Suppressor macrophage (primary cell): Measurements from ENCODE around the gene AP3D1.
"Not testable (repeated sequence)": the region's sequence is repeated elsewhere in the genome, so short reads cannot be mapped to it uniquely, and the experiment has no call there.

Source experiments
- DNase-seq, 4 experiments: peaks; one replicate each; pipeline ENCODE4 v3.0.0-alpha.2; 2020 to 2022

AP3D1 gene

DNA sequence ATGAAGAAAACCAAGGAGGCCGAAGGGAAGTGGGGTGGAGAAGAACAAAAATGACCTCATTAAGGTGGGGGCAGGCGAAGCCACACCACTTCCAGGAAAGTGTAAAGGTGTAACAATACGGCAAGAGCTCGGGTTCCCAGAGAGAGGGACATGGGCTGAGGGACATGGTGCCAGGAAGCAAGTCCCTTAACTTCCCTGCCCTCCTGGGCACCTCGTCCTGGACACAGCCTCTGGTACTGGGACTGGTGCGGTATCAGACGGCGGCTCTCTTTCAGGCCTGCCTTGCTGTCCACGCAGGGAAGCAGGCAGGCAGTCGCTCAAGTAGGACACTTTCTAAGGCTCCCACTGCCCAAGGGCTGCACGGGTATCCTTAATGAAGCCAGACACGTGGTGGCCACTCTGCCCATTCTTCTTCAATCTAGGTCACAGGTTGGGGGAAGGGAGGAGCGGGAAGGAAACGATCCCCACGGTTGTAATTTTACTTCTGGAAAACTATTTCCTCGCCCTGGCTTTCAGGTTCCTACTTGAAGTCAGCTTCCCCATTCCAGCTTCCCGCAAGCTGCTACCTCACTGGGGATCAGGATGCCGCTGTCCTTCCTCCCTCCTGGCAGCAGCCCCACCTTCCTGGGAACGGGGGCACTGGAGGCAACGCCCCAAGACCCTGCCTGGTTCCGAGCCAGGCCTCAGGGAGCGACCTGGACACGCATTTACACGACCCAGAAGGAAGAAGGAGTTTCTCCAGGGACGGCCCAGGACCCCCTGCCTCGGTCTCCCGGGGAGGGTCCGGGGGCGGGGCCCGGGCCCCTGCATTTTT is 1.2 kb downstream of the AP3D1 start:
- DNase-seq = peak; percentile 65 to 72 (median 72)

DNA sequence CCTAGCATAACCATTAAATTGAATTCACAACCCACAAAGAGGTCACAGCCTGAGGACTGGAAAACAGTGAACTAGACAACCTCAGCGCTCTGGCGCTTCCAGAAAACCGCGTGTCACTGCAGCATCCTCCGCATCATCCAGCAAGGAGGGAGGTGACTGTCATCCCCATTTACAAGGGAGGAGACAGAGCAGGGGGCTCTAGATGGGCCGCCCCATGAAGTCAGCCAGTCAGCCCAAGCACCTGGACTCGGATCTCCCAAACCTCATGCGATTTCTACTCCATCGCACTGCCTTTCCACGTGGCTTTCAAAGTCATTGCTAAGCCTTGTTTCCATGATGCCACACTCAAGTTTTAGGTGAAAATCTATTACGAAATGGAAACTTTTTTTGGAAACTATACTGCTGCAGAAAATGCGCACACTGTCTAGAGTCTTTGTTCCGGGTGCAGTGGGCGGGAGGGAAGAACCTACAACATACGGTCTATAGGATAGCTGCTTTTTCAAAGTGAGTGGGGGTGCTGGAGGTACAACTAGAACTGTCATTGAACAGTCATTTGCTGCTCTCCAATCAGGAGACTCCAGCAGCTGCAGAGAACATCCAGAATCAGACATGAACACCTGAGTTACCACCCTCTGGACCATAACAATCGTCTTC is 2.8 kb downstream of the AP3D1 start:
- DNase-seq = no peak

DNA sequence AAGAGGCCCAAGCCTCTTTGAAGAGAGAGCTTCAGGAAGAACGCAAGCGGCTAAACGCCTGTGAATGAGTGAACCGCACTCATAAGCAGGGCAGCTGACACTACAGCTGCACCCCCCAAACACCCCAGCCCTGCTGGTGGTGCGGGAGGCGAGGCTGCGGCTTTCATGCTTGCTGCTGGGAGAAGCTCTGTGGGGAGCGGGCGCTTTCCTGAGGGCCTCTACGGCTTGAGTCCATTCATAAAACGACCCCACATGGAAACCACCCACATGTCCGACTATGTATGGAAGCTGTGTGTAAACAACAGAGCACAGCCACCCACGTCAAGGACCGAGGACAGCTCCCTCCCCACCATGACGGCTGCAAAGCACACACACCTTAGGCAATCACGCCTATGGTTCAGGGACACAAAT is 5.5 kb downstream of the AP3D1 start:
- peak in 1 of 4 experiments; percentile 29 for DNase-seq

DNA sequence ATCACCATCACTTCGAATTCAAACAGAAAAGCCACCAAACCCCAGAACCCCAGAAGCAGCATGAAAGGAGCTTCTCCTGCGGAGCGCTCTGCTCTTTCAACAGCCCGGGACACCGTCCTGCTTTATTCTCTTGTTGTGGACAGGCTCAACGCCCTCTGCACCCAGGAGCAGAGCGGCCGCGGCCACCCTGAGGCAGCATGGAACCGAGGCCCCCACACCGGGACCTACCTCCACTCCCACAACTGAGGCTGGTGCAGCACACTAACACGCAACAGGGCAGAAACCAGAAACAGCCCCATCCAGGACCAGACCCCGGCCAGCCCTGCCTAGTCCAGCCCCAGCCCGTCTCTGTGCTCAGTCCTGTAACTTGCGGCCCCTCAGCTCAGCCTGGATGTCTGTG is 7.2 kb downstream of the AP3D1 start:
- DNase-seq = no peak

DNA sequence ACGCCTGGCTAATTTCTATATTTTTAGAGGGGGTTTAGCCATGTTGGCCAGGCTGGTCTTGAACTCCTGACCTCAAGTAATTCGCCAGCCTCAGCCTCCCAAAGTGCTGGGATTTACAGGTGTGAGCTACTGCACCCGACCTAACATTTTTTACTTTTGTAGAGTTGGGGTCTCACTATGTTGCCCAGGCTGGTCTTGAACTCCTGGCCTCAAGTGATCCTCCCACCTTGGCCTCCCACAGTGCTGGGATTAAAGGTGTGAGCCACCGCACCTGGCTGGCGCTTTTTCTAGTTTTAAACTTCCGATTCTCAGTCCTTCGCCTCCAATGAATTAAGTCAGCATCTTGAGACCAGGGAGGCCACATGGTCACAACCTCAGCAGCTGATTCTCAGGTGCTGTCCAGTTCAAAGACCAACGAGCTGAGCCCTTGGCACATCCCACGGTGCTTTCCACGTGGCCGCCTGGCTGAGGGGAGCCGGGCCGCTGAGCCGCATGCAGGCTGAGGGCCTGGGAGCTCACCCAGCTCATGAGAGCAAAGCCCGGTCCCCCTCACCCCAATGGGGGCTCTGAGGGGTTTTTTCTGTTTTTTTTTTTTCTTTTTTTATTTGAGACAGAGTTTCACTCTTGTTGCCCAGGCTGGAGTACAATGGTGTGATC is 9.1 kb downstream of the AP3D1 start:
- DNase-seq = no peak

DNA sequence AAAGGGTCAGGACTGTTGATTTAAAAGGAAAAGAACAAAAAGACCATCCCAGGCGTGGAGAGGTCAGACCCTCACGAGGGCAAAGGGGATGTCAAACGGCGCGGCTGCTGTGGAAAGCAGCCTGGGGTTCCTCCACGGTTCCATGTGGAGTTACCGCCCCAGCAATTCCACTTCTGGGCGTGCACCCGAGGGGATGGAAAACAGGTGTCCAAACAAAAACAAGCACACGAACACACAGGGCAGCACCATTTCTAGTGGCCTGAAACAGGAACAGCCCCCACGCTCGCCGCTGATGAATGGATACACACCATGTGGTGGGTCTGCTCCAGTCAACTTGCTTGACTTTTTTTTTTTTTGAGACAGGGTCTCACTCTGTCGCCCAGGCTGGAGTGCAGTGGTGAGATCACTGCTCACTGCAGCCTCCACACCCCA is 11.2 kb downstream of the AP3D1 start:
- DNase-seq = no peak

DNA sequence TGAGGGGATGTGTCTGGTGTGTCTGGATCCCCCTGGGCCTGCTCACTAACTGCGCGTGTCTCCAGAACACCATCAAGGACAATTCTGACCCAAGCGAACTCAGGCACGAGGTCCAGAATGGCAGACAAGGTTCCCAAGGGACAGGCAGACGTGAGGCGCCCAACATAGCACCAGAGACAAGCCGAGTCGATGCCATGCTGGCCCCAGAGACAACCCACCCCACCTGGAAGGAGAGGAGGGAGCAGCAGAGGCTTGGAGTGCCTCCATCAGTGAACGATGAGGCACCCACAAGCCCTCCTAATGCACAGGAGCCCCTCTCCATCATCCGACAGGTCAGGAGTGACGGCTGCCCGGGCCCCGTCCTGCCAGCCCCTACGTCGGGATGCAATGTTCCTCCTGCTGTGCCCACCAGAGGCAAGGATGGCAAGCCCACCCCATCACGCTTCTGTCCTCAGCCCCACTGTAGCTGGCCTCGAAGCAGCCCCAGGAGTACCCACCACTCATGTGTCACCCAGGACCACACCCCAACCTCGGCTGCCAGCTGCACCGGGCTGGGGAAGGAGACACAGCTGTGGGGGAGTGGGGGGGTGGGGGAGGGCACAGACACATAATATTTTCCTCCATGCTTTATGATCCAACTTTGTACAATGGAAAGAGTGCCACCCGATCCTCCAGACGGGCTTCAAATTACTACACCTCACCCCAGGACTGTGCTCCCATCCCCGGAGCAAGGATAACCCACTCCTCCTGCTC is 11.8 kb downstream of the AP3D1 start:
- no peak for DNase-seq

DNA sequence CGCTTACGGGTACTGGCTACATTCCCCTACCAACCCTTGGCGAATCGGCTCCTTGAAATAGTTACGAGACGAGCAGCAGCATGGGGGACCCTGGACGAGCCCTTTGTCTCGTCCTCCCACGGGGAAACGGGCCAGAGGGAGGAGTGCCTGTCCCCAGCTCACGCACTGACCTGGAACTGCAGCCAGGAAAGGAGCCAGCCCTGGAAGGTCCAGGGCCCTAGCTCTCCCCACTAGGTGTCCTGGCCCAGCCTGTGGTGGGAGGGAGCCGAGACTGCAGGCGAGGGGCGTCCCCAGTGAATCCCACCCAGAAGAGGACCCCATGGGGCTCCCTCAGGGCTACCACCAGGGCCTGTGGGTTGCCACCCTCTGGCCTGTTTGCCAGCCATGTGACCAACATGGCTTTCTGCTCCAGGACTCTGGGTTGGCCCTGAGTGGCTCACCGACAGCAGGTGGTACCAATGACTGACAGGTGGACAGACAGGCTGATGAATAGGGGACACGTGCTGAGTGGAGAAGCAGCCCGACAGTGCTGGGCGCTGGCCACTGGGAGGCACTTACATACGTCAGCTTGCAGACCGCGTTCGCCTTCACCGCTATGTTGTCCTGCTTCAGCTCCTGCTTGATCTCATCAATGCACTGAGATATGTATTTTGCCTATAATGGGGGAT is 13.2 kb downstream of the AP3D1 start:
- DNase-seq = no peak

DNA sequence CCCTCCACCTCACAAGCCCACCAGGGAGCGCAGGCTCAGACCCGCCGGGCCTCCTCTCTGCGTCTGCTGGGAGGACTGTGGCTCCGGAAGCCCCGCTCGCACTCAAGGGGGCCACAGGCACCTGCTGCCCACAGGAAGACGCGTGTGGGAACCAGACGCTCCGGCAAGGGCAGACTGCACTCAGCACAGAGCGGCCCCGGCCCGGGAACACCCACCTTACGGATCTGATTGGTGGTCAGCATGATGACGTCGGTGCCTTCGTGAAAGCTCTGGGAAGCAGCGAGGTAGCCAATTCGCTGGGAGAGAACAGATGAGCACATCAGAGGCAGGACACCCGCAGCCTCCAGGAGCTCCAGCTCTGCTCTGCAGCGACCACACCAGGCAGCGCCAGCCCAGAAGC is 14.6 kb downstream of the AP3D1 start:
- DNase-seq = no peak

DNA sequence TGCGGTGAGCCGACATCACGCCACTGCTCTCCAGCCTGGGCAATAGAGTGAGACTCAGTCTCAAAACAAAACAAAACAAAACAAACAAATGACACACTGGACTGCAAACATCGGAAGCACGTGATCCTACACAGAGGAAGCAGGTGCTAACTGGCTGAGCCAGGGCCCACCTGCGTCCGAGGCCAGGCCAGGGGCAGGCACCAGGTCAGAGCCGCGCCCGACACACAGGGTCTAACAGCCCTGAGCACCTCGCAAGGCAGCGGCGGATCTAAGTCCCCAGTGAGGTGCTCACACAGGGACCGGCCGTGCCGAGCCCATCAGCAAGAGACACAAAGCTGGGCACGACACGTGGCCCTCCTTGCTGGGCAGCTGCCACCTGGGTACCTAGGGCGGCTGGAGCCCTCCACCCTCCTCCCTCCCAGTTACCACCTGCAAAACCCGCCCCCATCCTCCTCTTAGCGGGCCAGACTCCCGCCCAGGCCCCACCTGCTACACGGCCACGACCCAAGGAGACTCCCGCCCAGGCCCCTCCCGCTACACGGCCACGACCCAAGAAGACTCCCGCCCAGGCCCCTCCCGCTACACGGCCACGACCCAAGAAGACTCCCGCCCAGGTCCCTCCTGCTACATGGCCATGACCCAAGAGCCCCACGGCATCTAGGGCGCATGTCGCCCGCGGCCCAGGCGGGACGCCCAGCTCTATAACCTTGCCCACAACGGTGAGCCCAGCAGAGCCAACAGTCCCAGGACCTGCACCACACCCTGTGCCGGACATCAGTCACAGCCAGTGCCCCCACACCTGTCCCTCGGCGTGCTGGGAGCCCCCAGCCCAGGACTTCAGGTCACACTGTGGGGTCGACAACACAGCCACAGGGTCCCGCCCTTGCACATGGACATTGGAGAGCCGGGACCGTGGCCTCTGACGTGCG is 15.6 kb downstream of the AP3D1 start:
- no peak for DNase-seq

DNA sequence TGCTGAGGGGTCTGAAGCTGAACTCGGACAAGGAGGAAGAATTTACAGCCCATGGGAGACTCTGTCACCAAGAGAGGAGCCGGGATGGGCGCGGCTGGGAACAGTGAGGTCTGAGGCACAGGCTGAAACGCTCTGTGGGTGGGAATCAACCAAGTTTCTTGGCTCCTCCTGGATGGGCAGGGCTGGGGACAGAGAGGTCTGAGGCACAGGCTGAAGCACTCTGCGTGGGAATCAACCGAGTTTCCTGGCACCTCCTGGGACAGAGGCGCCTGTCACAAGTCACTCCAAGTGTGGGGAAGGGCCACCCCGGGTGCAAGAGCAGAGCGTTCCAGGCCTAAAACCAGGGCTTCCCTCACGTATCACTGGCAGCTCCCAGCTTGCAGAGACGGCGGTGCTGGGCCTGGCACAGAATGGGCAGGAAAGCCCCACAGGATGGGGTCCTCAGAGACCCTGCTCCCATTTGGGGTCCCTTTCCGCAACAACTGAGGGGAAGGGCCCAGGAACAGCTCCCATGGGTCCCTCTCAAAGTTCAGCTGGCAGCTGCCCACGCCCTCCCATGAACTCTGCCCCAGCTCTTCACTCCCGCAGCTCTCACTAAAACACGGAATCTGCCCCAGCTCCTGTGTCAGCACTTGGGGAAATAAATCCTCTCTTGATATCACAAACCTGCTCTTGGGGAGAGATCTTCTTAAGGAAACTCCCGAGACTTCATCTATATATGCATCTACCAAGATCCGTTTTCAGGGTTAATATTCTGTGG is 18.5 kb downstream of the AP3D1 start:
- DNase-seq = no peak

DNA sequence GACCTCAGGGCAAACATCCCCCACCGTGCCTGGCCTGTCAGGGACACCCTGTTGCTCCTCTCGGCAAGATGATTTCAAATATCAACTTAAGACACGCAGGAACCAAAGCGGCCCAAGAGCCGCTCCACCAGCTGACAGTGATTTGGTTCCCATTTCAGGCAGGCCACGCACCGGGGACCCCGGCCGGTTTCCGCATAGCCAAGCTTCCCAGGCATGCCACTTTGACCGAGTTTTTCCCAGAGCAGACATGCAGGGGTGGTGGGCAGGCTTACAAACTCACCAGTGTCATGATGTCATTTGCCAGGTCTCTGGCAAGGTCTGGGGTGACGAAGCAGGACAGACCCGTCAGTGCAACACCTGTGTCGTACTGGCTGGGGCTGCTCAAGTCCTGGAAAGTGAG is 19.2 kb downstream of the AP3D1 start:
- no peak for DNase-seq

DNA sequence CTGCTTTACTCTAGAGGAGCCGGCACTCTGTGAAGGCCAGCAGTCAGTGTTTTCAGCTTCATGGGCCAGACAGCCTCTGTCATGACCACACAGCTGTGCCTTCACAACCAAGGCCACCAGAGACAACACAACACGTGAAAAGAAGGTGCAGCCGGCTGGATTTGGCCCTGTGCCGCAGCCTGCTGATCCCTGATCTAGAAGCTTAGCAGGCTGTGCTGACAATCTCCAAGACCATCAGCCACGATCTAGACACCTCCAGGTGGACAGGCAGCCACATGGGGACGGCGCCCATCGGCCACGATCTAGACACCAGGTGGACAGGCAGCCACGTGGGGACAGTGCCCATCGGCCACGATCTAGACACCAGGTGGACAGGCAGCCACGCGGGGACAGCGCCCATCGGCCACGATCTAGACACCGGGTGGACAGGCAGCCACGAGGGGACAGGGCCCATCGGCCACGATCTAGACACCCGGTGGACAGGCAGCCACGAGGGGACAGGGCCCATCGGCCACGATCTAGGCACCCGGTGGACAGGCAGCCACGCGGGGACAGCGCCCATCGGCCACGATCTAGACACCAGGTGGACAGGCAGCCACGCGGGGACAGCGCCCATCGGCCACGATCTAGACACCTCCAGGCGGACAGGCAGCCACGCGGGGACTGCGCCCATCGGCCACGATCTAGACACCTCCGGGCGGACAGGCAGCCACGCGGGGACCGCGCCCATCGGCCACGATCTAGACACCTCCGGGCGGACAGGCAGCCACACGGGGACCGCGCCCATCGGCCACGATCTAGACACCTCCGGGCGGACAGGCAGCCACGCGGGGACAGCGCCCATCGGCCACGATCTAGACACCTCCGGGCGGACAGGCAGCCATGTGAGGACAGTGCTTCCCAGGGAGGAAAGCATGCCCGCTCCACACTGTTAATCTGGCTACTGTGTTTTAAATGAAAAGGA is 20.1 kb downstream of the AP3D1 start:
- not testable (repeated sequence) for DNase-seq

DNA sequence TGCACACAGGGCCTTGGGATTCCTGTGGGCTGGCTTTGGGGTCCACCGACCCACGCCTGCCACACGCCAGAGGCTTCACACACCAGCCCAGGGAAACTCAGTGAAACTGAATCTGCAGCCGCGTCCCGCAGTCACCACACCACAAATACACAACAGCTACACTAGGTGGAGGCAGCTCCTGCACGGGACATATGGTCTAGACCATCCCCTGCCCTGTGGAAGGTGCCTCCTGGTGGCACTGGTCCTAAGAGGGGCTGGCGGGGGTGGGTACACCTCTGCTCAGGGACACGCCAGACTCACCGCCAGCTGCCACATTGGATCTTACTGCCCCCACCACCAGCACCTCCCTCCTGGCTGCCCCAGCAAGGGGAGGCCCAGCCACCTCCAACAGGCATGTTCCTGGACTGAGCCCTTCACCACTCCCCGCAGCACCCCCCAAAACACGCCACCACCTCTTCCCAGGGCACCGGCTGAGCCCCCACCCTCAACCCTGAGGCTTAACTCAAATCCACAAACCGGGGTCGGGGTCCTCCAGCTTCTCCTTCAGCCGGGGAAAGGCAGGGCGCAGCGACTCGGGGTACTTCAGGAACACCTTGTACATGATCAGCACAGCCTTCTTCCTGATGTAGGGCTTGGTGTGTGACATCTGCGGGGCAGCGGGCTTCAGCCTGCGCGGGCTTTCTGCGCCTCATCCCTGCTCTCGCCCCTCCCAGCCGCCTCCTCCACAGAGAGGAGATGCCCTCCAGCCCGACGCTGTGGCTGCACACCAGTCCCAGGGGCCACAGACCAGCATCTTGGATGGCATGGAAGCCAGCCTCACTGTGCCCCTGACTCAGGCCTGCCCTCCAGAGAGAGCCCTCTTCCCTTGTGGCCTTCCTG is 21.2 kb downstream of the AP3D1 start:
- no peak for DNase-seq

DNA sequence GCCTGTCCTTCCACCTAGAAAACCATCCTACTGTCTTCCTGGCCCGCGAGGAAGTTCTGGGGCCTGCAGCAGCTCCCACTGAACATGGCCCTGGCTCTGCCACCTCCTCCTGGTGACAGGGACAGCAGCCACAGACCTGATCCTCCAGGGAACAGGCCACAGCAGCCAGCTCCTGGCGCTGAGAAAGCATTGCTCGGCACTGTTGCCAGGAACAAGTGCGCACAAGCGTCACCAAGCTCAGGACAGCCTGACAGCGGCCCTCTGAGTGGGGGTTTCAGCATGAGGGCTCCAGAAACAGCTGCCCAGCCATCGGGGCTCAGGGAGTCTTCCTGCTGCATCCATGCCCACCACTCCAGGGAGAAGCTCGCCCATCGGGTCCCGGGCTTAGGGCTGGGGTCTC is 21.9 kb downstream of the AP3D1 start:
- no peak for DNase-seq

DNA sequence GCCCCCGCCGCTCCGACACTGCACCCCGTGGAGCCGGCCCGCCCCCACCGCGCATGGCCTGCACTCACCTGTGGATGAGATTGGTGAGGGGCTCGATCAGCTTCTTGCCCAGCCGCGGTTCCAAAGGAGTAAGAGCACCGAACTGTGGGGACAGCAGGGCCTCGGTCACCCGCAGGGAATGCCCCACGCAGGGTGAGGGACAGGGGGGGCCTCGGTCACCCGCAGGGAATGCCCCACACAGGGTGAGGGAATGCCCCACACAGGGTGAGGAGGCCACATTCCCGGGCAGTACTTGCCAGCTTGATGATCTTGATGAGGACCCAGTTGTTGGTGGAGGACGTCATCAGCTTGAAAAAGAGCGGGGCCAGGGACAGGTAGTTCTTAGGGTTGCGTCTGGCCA is 22.3 kb downstream of the AP3D1 start:
- DNase-seq = no peak

DNA sequence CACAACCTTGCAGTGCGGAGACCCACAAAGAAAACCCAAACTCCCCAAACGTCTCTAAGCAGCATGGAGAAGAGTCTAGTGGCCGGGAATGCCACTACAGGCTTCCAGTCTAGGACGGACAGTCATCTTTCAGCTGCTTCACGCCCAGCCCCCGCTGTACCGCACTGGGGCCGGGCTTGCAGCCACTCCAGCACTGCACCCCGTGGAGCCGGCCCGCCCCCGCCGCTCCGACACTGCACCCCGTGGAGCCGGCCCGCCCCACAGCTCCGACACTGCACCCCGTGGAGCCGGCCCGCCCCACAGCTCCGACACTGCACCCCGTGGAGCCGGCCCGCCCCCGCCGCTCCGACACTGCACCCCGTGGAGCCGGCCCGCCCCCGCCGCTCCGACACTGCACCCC is 23.1 kb downstream of the AP3D1 start:
- DNase-seq = not testable (repeated sequence)

DNA sequence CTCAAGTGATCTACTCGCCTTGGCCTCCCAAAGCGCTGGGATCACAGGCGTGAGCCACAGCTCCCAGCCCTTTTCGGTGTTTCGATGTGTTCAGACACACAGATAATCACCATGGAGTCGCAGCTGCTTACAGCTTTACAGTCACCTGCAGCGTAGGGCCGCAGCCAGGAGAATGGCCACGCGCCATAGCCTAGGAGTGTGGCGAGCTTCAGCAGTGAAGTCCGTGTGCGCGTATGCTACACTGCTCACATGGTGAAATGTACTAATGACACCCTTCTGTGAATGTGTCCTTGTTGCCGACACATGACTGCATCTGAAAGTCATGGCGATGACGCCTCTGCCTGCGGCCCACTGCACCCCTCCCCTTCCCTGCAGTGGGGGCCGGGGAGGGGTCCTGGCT is 23.6 kb downstream of the AP3D1 start:
- no peak for DNase-seq
